PFSK-1 (cell line): Measurements from ENCODE around the gene PRR36.

Source experiments
- FOXP2 ChIP-seq: optimal IDR thresholded peaks from 2 replicates; pipeline ENCODE3; 2011; ENCODE audit warnings: borderline replicate concordance, control low read depth, inconsistent platforms; ENCODE audit not compliant: insufficient read depth; ENCODE audit errors: extremely low read length, extremely low read depth
- POLR2AphosphoS5 ChIP-seq: IDR thresholded peaks from 2 replicates; pipeline ENCODE4 v1.6.1; 2012; ENCODE audit warnings: low read depth, mild to moderate bottlenecking, control low read depth, low read length, moderate library complexity
- REST ChIP-seq, 2 experiments: IDR thresholded peaks; 2 replicates each; pipeline versions ENCODE4 v1.6.1 to v1.8.0; 2011 to 2012; ENCODE audit warnings: low read depth in 2 of 2, low read length in 2 of 2, control low read depth in 1 of 2, inconsistent platforms in 1 of 2, mild to moderate bottlenecking in 1 of 2, moderate library complexity in 1 of 2; ENCODE audit not compliant: insufficient read depth in 1 of 2
- SIN3A ChIP-seq: IDR thresholded peaks from 2 replicates; pipeline ENCODE4 v1.6.1; 2012; ENCODE audit warnings: mild to moderate bottlenecking, low read length, moderate library complexity, borderline replicate concordance; ENCODE audit not compliant: insufficient read depth
- TAF1 ChIP-seq: IDR thresholded peaks from 2 replicates; pipeline ENCODE4 v1.6.1; 2012; ENCODE audit warnings: low read length, control low read depth, borderline replicate concordance; ENCODE audit not compliant: insufficient read depth

GRCh38 chr19:7922836-7923195 is 48.6 kb upstream of the PRR36 start:
- TF ChIP-seq REST (IDR thresholded peaks at IDR 0.05; ENCODE audit: insufficient read depth in 1 of 2, low read depth in 2 of 2, low read length in 2 of 2) (no peak), POLR2AphosphoS5 (no peak), TAF1 (no peak), SIN3A (no peak), FOXP2 (no peak)
